ENCODE measurements around the gene SLC3A2.

Gene SLC3A2

DNA sequence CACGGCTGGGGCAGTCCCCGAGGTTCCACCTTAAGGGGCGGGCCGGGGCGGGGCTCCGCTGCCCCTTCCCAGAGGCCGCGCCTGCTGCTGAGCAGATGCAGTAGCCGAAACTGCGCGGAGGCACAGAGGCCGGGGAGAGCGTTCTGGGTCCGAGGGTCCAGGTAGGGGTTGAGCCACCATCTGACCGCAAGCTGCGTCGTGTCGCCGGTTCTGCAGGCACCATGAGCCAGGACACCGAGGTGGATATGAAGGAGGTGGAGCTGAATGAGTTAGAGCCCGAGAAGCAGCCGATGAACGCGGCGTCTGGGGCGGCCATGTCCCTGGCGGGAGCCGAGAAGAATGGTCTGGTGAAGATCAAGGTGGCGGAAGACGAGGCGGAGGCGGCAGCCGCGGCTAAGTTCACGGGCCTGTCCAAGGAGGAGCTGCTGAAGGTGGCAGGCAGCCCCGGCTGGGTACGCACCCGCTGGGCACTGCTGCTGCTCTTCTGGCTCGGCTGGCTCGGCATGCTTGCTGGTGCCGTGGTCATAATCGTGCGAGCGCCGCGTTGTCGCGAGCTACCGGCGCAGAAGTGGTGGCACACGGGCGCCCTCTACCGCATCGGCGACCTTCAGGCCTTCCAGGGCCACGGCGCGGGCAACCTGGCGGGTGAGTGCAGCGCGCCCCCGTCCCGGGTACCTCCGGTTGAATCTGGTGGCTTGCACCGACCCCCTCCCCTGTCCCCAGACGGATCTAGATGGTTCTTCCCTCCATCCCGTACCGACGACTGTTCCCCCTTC, at the start of gene SLC3A2:
TSS of gene SLC3A2 (plus strand) at position 94 of the 776 bp plus-strand sequence. CDS start at position 222, 128 bp downstream.
- H3K36me3 ChIP-seq (ENCODE audit: control insufficient read depth, insufficient read depth, low read length) = no peaks in the 10 kb centered on the region
- no peaks in the 10 kb centered on the region for H3K79me2 ChIP-seq
- peak within 1 kb of the TSS; percentile 96 for H3K27ac ChIP-seq
- H3K4me2 ChIP-seq (ENCODE audit: low read length) = peak within 1 kb of the TSS; percentile 96
- H3K9ac ChIP-seq = peak within 1 kb of the TSS; percentile 93
- peak within 1 kb of the TSS; percentile 91 for H3K4me3 ChIP-seq (ENCODE audit: low read depth, low read length)
- peaks cover 5% of the 10 kb centered on the region for H3K4me1 ChIP-seq
- H3K9me3 ChIP-seq (ENCODE audit: control insufficient read depth, low read length) = no peaks in the 10 kb centered on the region
- peak within 1 kb of the TSS; percentile 96 for H2AFZ ChIP-seq
- no peaks in the 10 kb centered on the region for H3K27me3 ChIP-seq (ENCODE audit: control insufficient read depth, insufficient read depth, low read length)
- TF ChIP-seq, protein P1, sequence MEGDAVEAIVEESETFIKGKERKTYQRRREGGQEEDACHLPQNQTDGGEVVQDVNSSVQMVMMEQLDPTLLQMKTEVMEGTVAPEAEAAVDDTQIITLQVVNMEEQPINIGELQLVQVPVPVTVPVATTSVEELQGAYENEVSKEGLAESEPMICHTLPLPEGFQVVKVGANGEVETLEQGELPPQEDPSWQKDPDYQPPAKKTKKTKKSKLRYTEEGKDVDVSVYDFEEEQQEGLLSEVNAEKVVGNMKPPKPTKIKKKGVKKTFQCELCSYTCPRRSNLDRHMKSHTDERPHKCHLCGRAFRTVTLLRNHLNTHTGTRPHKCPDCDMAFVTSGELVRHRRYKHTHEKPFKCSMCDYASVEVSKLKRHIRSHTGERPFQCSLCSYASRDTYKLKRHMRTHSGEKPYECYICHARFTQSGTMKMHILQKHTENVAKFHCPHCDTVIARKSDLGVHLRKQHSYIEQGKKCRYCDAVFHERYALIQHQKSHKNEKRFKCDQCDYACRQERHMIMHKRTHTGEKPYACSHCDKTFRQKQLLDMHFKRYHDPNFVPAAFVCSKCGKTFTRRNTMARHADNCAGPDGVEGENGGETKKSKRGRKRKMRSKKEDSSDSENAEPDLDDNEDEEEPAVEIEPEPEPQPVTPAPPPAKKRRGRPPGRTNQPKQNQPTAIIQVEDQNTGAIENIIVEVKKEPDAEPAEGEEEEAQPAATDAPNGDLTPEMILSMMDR (IDR thresholded peaks at IDR 0.05) = peak; percentile 59

DNA sequence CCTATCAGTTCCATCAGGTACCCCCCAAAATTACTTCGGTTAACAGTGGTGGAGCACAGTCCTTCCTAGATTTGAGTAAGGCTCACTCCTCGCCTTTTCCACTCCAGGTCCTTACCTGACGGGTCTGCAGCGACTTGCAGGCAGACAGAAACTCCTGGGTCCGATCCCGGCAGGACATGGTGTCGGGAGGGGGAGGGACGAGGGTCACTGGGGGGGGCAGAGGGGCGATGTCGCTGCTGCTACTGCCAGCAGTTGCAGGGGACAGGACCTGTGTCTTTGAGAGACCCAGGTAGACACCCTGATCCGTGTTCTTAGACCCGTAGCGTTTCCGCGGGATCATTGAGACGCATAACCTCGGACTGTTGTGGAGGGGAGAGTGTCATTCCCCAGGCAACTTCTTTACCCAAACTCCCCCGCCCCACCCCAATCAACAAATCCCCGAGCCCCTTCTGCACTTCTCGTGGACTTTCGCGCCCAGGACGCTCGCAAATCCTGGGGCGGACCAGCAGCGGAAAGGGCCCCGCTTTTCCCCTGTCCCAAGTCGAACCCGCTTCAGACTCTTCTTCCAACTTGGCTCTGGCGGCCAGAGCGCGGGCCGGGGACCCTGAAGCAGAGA, 49.7 kb upstream of the SLC3A2 start:
- peak overlapping the region; percentile 64 for H3K4me2 ChIP-seq (ENCODE audit: low read length)
- peak overlapping the region; percentile 94 for H3K4me3 ChIP-seq (ENCODE audit: low read depth, low read length)
- H3K9me3 ChIP-seq (ENCODE audit: control insufficient read depth, low read length) = no peaks in the 10 kb centered on the region
- H3K79me2 ChIP-seq = peaks cover 6% of the 10 kb centered on the region
- H3K27me3 ChIP-seq (ENCODE audit: control insufficient read depth, insufficient read depth, low read length) = no peaks in the 10 kb centered on the region
- no peaks in the 10 kb centered on the region for H3K36me3 ChIP-seq (ENCODE audit: control insufficient read depth, insufficient read depth, low read length)
- peak overlapping the region; percentile 82 for H3K27ac ChIP-seq
- H3K9ac ChIP-seq = peak overlapping the region; percentile 20
- peaks cover 4% of the 10 kb centered on the region for H3K4me1 ChIP-seq
- TF ChIP-seq, protein P1 (IDR thresholded peaks at IDR 0.05) = no peak
- peak overlapping the region; percentile 65 for H2AFZ ChIP-seq

DNA sequence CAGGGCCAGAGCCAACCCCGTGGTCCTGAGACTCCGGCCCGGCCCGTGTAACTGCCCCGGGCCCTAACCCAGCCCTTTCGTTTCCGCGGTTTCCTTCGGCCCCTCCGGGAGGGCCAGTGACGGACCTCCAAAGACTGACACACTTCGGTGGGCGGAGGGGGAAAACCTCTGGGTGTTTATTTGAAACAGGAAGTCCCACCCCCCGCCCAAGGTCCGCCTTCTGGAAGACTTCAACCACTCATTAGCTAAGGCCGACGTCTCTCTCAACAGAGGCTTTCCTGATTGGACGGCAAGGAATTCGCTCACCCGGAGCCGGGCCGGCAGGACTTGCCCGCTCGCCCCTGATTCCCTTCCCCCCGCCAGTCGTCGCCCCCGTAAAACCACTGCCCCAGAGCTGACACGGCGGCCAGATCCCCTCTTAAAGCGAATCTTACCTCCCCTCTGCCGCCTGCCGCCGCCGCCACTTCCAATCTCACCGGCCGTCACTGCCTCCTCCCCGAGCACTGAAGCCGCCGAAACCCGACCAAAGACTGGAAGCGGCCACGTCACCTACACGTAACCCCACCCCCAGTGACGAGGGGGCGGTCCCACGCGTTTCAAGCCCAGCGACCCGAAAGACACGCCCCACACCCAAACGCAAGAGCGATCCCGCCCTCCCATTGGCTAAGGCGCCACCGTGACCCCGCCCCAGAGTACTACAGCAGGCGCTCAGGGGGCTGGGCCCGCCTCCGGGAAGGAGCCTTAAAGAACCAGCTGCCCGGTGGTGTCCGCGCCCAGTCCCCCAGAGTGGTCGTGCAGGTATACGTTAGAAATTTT, 49.0 kb upstream of the SLC3A2 start, which contains the start of gene STX5:
TSS of gene STX5 (minus strand) at position 532 of the 816 bp plus-strand sequence. CDS start 808 bp downstream, outside the sequence.
- TF ChIP-seq, protein P1 (IDR thresholded peaks at IDR 0.05) = no peak
- Histone ChIP-seq H3K27me3 (ENCODE audit: control insufficient read depth, insufficient read depth, low read length) (no peaks in the 10 kb centered on the region), H3K36me3 (ENCODE audit: control insufficient read depth, insufficient read depth, low read length) (no peaks in the 10 kb centered on the region)

DNA sequence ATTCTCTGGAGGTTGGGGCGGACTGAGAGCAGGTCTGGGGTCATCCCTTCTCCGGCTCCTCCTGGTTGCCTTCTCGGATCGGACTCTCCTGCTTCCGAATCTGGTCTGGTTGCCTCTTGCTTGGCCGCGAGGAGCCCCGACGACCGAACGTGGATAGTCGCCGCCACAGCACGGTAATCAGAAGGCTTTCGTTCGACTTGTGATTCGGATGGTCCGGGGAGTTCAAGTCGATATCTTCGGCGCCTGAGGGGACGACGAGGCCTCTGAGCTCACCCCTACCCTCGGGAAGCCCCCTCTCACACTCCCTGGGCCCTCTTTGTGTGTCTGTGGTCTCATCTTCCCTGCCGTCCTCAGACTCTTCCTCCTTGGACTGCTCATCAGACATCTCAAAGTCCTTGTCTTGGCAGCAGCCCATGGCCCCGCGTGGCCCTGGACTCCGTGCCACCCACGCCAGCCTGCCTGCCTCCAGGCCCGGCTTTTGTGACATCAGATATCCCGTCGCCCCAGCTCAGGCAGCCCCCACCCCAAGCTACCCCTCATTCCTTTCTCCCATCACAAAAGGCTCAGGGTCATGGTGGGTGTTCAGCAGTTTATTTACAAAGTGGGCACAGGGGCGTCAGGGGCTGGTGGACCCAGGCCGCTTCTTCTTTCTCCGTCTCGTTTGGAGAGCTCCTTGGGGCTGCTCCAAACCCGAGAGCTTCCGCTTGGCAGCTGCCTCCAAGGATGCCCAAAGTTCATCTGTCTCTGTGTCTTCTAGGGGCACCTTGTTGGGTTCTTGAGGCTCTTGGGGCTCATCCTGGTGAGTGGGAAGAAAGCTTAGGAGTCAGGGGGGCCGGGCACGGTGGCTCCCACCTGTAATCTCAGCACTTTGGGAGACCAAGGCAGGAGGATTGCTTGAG, 48.1 kb upstream of the SLC3A2 start, which contains the start of gene TEX54:
TSS of gene TEX54 (minus strand) at position 506 of the 899 bp plus-strand sequence.
- H3K27me3 ChIP-seq (ENCODE audit: control insufficient read depth, insufficient read depth, low read length) = no peaks in the 10 kb centered on the region
- H3K79me2 ChIP-seq = peaks cover 6% of the 10 kb centered on the region
- peak within 1 kb of the TSS; percentile 20 for H3K9ac ChIP-seq
- peak within 1 kb of the TSS; percentile 82 for H3K27ac ChIP-seq
- TF ChIP-seq, protein P1 (IDR thresholded peaks at IDR 0.05) = no peak
- peak within 1 kb of the TSS; percentile 94 for H3K4me3 ChIP-seq (ENCODE audit: low read depth, low read length)
- peaks cover 4% of the 10 kb centered on the region for H3K4me1 ChIP-seq
- H3K4me2 ChIP-seq (ENCODE audit: low read length) = peak within 1 kb of the TSS; percentile 93
- H3K9me3 ChIP-seq (ENCODE audit: control insufficient read depth, low read length) = no peaks in the 10 kb centered on the region
- H3K36me3 ChIP-seq (ENCODE audit: control insufficient read depth, insufficient read depth, low read length) = no peaks in the 10 kb centered on the region
- H2AFZ ChIP-seq = peak within 1 kb of the TSS; percentile 65

More for the DNA sequence above, 49.0 kb upstream of the SLC3A2 start, which contains the start of gene STX5:
- H3K4me3 ChIP-seq (ENCODE audit: low read depth, low read length) = peak within 1 kb of the TSS; percentile 94
- peak within 1 kb of the TSS; percentile 82 for H3K27ac ChIP-seq
- H3K9me3 ChIP-seq (ENCODE audit: control insufficient read depth, low read length) = no peaks in the 10 kb centered on the region
- H3K9ac ChIP-seq = peak within 1 kb of the TSS; percentile 20
- H2AFZ ChIP-seq = peak within 1 kb of the TSS; percentile 65
- H3K4me1 ChIP-seq = peaks cover 4% of the 10 kb centered on the region
- H3K79me2 ChIP-seq = peaks cover 6% of the 10 kb centered on the region
- peak within 1 kb of the TSS; percentile 93 for H3K4me2 ChIP-seq (ENCODE audit: low read length)

Measured in parathyroid adenoma (tissue), 2 donors.